ENCODE results near the gene NECTIN3.

Gene NECTIN3

DNA sequence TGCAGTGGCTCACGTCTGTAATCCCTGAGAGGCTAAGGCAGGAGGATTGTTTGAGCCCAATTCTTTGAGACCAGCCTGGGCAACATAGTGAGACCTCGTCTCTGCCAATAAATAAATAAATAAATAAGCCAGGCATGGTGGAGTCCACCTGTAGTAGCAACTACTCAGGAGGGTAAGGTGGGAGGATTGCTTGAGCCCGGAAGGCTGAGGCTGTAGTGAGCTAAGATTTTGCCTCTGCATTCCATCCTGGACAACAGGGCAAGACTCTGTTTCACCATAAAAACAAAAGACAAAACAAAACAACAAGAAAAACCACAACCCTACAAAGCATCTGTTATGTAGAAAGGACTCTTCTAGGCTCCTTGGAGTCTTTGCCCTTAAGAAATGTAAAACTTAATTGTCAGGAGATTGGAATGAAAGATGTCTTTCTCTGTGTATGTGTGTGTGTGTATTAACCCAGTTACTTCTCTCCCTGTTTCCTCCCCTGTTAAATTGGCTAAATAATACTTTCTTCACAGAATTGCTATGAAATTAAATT lies 9.5 kb downstream of the NECTIN3 start:
- no peak for DNase-seq

DNA sequence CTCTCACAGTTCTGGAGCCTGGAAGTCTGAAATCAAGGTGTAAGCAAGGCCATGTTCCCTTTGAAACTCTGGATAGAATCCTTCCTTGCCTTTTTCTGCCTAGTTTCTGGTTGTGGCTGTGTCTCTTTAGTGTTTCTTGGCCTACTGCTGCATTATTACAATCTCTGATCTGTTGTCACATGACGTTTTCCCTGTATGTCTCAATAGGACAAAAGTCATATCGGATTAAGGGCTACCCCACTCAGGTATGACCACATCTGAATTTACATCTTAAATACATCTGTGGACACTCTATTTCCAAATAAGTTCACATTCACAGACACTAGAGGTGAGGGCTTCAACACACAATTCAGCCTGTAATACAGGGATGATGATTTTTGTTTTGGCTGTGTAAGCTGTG lies 13.3 kb downstream of the NECTIN3 start:
- no peak for DNase-seq

DNA sequence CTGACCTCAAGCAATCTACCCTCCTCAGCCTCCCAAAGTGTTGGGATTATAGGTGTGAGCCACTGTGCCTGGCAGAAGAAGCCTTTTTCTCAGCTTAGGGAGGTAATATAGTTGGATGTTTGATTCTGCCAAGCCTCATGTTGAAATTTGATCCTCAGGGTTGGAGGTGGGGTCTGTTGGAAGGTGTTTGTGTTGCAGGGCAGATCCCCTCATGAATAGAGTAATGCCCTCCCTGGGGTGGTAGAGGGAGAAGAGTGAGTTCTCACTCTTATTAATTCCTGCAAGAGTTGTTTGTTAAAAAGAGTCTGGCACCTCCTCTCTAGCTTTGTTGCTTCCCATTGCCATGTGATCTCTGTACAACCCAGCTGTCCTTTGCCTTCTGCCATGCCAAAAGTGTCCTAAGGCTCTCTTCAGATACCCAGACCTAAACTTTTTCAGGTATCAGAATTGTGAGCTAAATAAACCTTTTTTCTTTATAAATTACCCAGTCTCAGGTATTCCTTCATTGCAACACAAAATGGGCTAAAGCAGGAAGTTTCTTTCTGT lies 16.4 kb downstream of the NECTIN3 start:
- DNase-seq: no peak

DNA sequence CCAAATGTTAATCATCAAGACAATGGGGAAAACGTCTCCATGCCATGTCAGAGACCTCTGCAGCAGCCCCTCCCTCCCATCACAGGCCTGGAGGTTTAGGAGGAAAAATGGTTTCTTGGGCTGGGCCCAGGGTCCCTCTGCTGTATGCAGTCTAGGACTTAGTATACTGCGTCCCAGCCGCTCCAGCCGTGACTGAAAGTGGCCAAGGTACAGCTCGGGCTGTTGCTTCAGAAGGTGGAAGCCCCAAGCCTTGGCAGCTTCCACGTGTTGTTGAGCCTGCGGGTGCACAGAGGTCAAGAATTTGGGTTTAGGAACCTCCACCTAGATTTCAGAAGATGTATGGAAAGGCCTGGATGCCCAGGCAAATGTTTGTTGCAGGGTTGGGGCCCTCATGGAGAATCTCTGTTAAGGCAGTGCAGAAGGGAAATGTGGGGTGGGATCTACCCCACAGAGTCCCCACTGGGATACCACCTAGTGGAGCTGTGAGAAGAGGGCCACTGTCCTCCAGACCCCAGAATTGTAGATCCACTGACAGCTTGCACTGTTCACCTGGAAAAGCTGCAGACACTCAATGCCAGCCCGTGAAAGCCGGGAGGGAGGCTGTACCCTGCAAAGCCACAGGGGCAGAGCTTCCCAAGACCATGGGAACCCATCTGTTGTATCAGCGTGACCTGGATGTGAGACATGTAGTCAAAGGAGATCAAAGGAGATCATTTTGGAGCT lies 25.0 kb downstream of the NECTIN3 start:
- DNase-seq: no peak

DNA sequence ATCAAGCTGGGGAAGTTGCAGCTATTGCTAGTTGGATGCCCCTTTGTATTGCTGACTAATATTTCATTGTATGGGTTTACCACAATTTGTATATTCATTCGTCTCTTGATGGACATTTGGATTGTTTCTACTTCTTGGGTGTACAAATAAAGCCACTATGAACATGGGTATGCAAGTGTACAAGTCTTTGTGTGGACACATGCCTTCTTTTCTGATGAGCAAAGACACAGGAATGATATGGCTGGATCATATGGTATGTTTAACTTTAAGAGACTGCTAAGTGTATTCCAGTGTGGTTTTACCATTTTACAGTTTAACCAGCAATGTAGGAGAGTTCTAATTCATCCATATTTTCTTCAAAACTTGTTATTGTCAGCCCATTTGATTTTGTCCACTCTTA lies 32.2 kb downstream of the NECTIN3 start:
- DNase-seq: no peak

DNA sequence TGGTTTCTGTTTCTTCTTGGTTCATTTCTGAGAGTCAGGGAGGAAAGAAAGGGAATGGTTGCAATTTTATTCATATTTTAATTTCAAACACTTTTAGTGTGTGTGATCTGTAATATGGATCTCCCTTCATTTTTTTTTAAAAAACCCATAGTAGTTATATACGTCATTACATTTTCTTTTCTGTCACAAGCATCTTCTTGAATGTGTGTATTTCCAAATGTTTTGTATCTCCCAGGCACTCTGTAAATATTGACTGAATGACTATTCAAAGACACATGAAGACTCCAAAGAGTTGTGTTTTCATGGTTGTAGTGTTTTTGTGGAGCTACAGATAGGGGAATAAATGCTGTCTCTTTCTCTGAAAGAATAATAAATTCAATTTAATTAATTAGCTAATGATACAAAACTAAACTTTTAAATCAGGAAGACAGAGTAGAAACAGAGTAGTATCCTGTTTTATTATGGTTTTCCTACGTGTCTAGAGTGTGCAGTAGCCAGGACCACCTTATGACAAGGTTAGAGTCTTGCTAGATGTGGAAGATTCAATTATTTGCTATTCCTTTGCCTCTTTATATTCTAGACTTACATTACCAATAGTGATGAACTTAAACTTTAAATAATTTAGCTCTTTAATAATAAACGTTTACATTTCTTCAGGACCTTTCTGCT lies 35.5 kb downstream of the NECTIN3 start:
- no peak for DNase-seq

DNA sequence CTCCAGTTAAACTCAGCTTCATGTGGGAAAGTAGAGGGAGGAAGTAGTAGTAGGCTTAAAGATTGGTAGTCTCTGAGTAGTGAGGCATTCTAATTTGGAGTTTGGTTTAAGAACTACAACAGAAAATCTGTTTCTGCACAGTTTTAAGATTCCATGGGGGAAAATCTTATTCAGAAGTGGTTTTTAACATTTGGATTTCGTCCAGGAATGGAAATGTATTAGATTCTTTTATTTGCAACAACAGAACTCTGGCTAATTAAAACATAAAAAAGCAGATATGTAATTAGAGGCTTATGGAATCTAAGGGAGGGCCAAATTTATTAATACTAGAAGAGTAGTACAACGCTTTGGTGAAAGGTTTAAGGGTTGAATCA lies 36.0 kb downstream of the NECTIN3 start:
- no peak for DNase-seq

DNA sequence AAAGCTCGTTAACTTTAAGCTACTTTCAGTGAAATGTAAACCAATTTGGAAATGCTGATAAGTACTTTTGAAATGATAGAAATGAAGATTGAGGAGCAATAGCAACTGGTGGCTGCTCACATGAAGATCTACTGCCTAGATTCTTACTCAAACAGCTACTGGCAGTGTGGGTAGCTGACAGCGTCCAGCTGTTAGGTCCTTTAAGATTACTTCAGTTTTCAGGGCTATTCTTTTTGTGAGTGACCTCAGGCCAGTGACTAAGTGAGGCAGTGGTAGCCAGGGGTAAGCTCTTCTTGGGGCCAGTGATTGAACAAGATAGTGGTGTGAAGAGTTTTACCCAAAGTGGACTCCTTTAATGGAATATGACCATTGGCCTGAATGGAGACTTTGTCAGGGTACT lies 41.3 kb downstream of the NECTIN3 start:
- DNase-seq: no peak

DNA sequence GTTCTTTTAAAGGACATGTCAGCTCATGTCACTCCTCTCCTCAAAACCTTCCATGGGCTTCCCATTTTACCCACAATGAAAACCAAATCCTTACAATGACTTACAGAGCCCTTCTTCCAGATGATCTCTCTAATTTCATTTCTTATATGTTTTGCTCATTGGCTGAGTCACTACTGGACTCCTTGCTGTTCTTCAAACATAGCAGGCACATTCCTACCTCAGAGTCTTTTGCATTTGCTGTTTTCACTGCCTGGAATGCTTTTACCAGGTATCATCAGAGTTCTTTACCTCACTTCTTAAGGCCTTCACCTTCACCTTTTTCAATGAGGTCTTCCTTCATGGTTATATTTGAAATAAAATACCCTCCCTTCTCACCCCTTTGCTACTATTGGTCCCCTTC lies 57.3 kb downstream of the NECTIN3 start:
- DNase-seq: no peak

DNA sequence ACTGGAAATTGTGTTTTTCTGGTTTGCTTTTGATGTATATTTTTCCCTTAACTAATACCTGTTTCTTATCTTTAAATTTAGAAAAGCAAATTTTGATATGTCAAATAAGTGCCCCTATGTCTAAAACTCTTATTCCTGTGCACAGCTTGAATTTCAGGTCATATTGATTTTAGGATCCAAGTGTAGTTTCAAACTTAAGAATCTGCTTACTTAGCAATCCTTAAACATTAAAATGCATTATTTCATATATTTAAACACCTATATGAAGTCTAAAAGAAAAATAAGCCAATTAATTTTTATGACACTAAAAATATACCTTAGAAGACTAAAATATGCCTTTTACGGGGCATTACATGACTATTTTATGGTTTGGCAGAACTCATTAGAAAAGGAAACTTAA lies 59.2 kb downstream of the NECTIN3 start:
- DNase-seq: no peak

DNA sequence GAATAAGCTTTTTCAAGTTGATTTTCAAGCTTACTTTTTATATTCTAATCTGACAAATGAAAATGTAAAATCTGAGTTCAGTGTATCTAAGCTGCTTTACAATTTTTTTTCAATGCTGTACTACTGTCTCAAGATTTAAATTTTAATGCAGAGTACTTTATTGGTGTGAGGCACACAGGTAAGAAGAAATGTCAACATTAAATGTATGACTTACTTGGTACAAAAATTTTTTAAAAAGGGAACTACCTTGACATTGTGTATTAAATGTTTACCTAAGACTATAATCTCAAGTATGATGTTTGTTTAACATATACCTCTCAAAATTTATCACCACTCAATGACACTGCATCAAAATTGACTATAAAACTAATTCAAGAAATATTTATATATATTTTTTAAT lies 62.7 kb downstream of the NECTIN3 start:
- no peak for DNase-seq

DNA sequence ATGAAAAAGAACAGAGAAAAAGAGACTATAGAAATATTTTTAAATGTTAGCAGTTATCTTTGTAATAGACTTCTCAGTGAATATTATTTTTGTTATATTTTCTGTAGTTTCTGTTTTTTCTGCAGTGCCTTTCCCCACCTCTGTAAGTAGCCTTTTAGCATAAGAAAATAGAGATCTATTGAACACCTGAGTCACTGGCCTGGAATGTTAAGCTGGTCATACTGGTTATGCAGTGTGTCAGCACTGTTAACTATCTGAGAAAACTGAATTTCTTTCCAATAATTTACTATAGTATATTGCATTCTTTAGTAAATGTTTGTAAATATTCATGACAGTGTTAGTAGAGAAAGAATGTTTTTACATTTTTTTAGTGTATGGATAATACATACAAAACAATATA lies 79.8 kb downstream of the NECTIN3 start:
- no peak for DNase-seq

DNA sequence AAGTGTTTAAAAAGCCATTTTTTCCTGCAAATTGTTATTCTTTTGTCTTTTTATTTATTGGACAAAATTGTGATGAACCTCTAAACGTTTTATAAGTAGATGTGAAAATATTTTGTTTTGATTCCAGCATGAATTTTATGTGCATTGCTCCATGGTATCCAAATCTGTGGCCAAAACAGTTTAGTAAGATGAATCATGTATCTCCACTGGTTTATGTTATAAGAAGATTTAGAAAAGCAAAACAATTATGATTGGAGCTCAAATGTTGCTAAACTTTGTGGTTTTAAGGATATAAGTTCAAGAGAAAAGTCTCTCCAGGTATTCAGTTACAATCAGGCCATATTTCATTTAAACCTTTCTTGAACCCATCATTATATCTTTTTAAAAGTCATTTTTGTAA lies 80.9 kb downstream of the NECTIN3 start:
- no peak for DNase-seq

DNA sequence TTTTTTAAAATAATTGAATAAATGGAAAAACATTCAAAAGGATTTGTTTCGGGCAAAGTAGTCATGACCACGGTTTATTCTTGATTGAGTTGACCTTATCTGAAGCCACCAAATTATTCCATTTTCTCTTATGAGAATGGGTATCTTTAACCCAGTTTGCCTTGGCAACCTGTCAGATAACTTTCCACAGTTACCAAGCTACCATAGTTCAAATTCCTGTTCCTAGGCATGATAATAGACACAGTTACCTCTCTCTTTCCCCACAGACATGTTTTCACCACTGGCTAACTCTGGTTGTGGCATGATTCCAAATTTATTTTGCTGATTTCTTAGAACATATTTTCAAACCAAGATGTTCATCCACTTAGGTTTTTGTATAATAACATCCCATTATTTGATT lies 84.9 kb downstream of the NECTIN3 start:
- no peak for DNase-seq

DNA sequence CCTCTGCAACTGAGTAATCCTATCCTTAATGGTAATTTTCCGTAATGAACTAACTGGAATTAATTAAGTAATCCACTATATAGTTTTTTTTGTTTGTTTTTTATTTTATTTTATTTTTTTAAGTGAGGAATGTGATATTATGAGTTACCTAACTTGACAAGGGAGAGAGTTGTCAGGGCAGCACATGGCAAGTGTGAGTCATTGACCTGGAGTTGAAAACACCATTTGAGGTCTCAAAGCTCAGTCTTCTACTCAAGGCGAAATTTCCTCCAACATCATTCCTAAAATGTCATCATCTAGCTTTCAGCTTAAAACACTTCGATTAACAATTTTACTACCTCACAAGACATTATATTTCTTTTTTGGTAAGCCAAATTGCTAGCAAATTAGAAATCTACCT lies 87.8 kb downstream of the NECTIN3 start:
- no peak for DNase-seq

DNA sequence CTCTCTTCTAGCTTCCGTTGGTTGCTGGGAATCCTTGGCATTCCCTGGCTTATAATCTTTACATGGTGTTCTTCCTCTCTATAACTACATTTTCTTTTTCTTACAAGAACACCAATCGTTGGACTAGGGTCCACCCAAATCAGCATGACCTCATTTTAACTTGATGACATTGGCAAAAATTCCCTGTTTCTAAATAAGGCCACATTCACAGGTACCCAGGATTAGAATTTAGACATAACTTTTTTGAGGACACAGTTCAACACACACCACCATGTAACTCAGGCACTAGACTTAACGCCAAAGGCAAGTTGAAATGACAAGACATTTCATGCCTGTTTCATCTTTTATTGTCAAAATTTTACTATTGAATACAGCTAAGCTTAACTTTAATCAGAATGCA lies 93.0 kb downstream of the NECTIN3 start:
- DNase-seq: no peak

DNA sequence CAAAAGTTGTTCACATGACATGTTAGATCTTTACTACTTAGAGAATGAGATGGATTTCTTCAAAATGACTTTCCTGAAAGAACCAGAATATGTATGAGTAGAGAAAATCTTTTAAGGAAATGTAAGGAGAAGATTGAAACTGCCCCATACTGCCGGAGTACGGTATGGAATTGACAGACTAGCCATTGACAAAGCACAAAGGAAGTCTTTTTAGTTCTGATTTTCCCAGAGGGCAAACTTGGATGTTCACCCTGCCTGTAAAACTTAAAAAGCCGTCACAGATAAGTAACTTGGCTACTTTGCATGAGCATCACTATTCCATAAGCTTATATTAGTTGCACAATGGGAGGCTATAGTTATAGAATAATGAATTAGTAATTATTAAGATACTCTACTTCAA lies 93.8 kb downstream of the NECTIN3 start:
- no peak for DNase-seq

DNA sequence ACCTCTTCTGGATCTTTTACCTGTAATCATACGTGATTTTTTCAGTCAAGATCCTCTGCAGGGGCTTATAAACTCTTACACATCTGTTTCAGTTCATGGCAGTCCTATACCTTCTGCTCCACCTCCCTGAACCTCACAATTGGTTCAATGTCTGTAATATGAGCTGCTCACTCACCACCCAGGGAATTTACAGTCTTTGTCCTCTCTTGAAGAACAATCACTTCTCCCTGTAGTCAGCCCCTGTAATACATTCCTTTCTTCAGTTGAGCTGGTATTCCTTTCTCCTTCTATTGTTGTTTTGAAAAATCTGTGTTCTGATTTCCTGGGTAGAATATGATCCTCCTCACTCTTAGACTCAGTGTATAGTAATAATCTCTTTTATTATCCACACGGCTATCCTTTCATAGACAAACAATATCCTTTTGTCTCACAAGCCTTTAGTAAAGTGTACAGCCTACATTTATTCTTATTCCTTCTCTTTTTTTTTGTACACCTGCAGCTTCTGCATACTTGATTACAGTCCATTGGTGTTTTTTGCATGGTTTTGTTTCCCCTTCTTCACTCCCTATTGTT lies 101.8 kb downstream of the NECTIN3 start:
- DNase-seq: no peak

DNA sequence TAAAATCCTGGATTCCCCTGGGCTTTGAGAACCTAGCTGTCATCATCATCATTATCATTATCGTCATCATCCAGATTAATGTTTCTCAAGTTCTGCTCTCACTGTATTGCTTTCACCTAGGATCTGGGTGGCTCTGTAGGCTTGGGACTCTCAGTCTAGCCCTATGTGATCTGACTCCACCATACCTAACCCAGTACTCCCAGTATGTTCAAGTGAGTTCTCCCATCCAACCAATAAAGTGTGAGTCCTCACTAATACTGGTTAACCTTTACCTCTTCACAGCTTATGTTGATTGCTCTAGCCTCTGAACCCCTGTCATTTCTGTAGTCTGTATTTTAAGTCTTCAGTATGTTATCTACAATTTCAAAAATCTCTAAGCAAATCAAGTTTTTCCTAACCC lies 102.3 kb downstream of the NECTIN3 start:
- no peak for DNase-seq

DNA sequence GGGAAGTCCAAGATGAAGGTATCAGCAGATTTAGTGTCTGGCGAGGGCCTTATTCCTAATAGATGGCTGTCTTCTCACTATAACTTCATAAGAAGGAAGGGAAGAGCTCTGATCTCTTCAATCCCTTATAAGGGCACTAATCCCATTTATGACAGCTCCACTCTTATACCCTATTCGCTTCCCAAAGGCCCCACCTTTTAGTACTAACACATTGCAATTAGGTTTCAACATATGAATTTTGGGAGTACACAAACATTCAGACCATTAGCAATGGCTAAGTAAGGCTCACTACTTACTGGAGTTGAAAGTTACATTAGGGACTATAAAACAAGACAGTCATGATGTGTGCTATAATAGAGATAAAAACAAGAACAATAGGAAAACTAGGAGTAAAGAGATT lies 118.9 kb downstream of the NECTIN3 start:
- DNase-seq: no peak

DNA sequence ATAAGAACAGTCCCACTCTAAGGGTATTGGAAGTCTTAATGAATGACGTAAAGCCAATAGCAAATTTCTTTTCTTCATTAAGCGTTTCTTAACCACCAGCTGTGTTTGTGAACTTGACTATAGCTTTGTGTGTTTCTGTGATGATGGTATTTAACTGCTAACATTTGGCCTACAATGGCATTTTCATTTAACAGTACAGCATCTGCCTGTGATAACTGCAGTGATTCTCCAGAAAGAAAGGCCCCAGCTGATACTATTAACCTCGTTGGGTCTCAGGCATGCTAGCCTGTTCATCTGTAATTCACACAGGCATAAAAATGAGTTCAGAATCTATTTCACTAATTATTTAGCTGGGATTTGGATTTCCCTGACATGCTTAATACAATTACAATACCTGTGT lies 121.9 kb downstream of the NECTIN3 start:
- no peak for DNase-seq

DNA sequence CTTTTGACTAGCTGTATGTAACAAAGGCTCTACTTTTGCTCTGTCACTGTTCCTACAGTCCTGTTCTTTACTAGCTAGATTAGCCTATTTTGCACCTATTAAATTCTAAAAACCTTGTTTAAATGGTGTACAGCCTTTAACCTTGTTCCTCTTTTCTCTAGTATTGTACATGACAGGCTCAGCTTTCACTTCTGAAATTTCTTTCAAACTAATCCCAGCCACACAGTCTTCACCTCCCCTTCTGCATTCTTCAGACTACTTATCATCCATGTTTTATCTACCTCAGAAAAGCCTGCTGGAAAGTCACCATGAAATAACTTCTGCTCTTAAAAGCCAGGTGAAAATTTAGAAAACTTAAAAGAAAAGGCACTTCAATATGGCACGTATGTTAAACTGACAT lies 122.4 kb downstream of the NECTIN3 start:
- no peak for DNase-seq

DNA sequence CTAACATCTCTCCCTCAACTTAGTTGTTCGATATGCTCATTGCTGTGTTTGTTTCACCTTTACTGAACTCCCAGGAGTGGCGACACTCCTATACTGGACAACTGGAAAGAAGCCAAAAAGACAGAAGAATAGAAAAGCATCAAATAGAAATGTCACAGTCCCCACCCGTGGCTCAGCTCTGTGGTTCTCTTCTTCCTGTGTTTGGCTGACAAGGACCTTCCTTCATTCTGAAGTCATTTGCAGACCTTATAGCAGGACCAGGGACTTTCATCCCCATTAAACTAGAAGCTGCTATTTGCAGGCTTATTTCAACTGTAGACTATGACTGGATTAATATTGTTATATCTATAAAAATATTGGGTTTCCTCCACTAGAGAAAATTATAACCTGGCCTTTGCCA lies 125.9 kb downstream of the NECTIN3 start:
- no peak for DNase-seq

All from hypothalamus (tissue), 51 donors.